Fibroblast of lung (primary cell): Measurements from ENCODE around the gene TTC33.

Experiments
- EZH2 ChIP-seq: IDR thresholded peaks from 2 replicates; pipeline ENCODE4 v1.5.1; 2012; ENCODE audit warnings: low read length, control low read depth, mild to moderate bottlenecking; ENCODE audit errors: missing control alignments
- TF ChIP-seq, protein P1 (sequence below), 2 donors: IDR thresholded peaks in 1 of 2; conservative IDR thresholded peaks in 1 of 2; 1 replicate in 1 of 2; 2 replicates in 1 of 2; pipeline ENCODE4 v1.5.1; 2011 to 2012; ENCODE audit warnings: low read length in 2 of 2, control low read depth in 1 of 2, inconsistent platforms in 1 of 2, low read depth in 1 of 2, mild to moderate bottlenecking in 1 of 2

DNA sequence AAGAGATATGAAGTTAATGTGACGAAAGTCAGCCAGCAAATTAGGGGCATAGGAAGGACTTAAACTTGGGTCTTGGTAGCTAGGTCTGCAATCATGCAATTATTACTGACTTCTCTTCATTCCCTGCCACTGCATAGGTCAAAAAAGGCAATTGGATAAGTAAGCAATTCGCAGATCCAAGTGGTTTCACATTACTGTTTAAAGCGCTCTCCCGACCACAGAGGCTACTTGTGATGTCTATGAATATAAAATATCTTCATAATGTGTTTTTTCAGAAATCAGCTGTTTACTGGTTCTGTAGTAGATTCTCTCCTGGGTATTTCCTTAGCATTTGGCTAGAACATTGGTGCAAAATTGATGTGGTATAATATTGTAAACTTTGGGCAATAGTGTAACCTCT is 250.7 kb downstream of the TTC33 start:
- TF ChIP-seq, protein P1, sequence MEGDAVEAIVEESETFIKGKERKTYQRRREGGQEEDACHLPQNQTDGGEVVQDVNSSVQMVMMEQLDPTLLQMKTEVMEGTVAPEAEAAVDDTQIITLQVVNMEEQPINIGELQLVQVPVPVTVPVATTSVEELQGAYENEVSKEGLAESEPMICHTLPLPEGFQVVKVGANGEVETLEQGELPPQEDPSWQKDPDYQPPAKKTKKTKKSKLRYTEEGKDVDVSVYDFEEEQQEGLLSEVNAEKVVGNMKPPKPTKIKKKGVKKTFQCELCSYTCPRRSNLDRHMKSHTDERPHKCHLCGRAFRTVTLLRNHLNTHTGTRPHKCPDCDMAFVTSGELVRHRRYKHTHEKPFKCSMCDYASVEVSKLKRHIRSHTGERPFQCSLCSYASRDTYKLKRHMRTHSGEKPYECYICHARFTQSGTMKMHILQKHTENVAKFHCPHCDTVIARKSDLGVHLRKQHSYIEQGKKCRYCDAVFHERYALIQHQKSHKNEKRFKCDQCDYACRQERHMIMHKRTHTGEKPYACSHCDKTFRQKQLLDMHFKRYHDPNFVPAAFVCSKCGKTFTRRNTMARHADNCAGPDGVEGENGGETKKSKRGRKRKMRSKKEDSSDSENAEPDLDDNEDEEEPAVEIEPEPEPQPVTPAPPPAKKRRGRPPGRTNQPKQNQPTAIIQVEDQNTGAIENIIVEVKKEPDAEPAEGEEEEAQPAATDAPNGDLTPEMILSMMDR (conservative IDR thresholded peaks at IDR 0.05 in 1 of 2, IDR thresholded peaks at IDR 0.05 in 1 of 2; ENCODE audit: low read depth in 1 of 2, low read length in 2 of 2), result no peak
- no peak for TF ChIP-seq EZH2
